HCT116 (cell line): ENCODE results near the gene COA3. TPM values are rescaled to one million over a fixed set of nuclear protein-coding genes. Genes with fewer than 3 reads are reported as not detected.

Experiments
- ATAC-seq: fragments of 200-7000 bp; cut with Tn5 transposase; 2 replicates; pipeline ENCODE4 v1.9.1; 2020; ENCODE audit warnings: mild to moderate bottlenecking, moderate library complexity
- BruUV-seq: library from RNA; stranded (reverse); fragments of 400-500 nt; replicated peaks from 2 replicates; lab custom pipeline; 2021; lab: Mats Ljungman, UMichigan
- CTCF ChIA-PET: fragments of 300-600 bp; sonication (Branson Sonifier 250); formaldehyde crosslinking; loops from one replicate; lab custom pipeline; 2021; ENCODE audit warnings: antibody characterized with exemption; lab: Charles Lee
- POLR2A ChIA-PET: fragments of 300-600, 350-600 bp; sonication (Branson Sonifier 250); formaldehyde crosslinking; loops from one replicate; lab custom pipeline; 2021; ENCODE audit warnings: antibody characterized with exemption; lab: Charles Lee
- RAD21 ChIA-PET, 2 experiments: fragments of 300-600 bp; sonication (Branson Sonifier 250); formaldehyde crosslinking; loops; one replicate each; lab custom pipeline; 2023; ENCODE audit warnings: low total read pairs in 2 of 2; ENCODE audit not compliant: uncharacterized antibody in 2 of 2, unreplicated experiment in 2 of 2, low non-redundant PET in 1 of 2; lab: Charles Lee
- DNase-seq: peaks from one replicate; pipeline ENCODE4 v3.0.0-alpha.2; 2010; ENCODE audit warnings: low read depth, low spot score
- H2AFZ ChIP-seq: fragments of 200-600 bp; shearing (Covaris generic), sonication (generic); 2 replicates; pipeline ENCODE4 v1.6.1; 2017; ENCODE audit warnings: low read depth, mixed run types, mixed read lengths, antibody characterized with exemption, low read length; ENCODE audit not compliant: poor library complexity, severe bottlenecking
- H3K27ac ChIP-seq: 2 replicates; pipeline ENCODE4 v1.5.1; 2012; ENCODE audit warnings: low read depth, low read length
- H3K27me3 ChIP-seq: fragments of 200-600 bp; sonication (generic); 2 replicates; pipeline ENCODE4 v1.6.1; 2016; ENCODE audit warnings: mixed run types, low read length, mixed read lengths; ENCODE audit not compliant: insufficient read depth
- H3K36me3 ChIP-seq, 2 experiments: fragments of 200-500 bp in 1 of 2; fragments of 200-600 bp in 1 of 2; sonication (Bioruptor generic) in 1 of 2; sonication (generic) in 1 of 2; 2 replicates each; pipeline versions ENCODE4 v1.5.1 to v1.6.1; 2014 to 2016; ENCODE audit warnings: low read length in 2 of 2, inconsistent platforms in 1 of 2, mixed read lengths in 1 of 2, mixed run types in 1 of 2; ENCODE audit not compliant: insufficient read depth in 2 of 2, control insufficient read depth in 1 of 2
- H3K4me1 ChIP-seq, 2 experiments: fragments of 200-600 bp in 1 of 2; sonication (generic) in 1 of 2; 2 replicates each; pipeline versions ENCODE4 v1.5.1 to v1.6.1; 2012 to 2017; ENCODE audit warnings: low read length in 2 of 2, inconsistent platforms in 1 of 2, mild to moderate bottlenecking in 1 of 2, mixed read lengths in 1 of 2, mixed run types in 1 of 2, moderate library complexity in 1 of 2; ENCODE audit not compliant: insufficient read depth in 2 of 2, control insufficient read depth in 1 of 2
- H3K4me2 ChIP-seq: fragments of 200-600 bp; sonication (generic); 2 replicates; pipeline ENCODE4 v1.6.1; 2017; ENCODE audit warnings: mixed run types, low read length, mixed read lengths
- H3K4me3 ChIP-seq, 2 experiments: fragments of 200-600 bp in 1 of 2; sonication (generic) in 1 of 2; replicated peaks in 1 of 2; 2 replicates each; pipeline ENCODE4 v1.5.1; 2011 to 2016; ENCODE audit warnings: low read length in 2 of 2, control low read depth in 1 of 2, low read depth in 1 of 2, mild to moderate bottlenecking in 1 of 2, mixed read lengths in 1 of 2, mixed run types in 1 of 2
- H3K79me2 ChIP-seq: fragments of 200-600 bp; sonication (generic); 2 replicates; pipeline ENCODE4 v1.6.1; 2017; ENCODE audit warnings: mild to moderate bottlenecking, mixed run types, low read length, moderate library complexity, mixed read lengths; ENCODE audit not compliant: insufficient read depth
- H3K9ac ChIP-seq: fragments of 200-600 bp; sonication (generic); 2 replicates; pipeline ENCODE4 v1.6.1; 2016; ENCODE audit warnings: low read length, mixed read lengths
- H3K9me2 ChIP-seq: fragments of 200-600 bp; sonication (generic), shearing (Covaris generic); 2 replicates; pipeline ENCODE4 v1.6.1; 2017; ENCODE audit warnings: mixed run types, mild to moderate bottlenecking, moderate library complexity; ENCODE audit not compliant: insufficient read depth
- H3K9me3 ChIP-seq, 2 experiments: fragments of 200-500 bp in 1 of 2; fragments of 200-600 bp in 1 of 2; sonication (Bioruptor generic) in 1 of 2; sonication (generic) in 1 of 2; 2 replicates each; pipeline ENCODE4 v1.6.1; 2014 to 2017; ENCODE audit warnings: low read length in 2 of 2, mixed read lengths in 2 of 2, inconsistent platforms in 1 of 2, low read depth in 1 of 2, mild to moderate bottlenecking in 1 of 2, mixed run types in 1 of 2, moderate library complexity in 1 of 2; ENCODE audit not compliant: control insufficient read depth in 1 of 2, insufficient read depth in 1 of 2
- H4K20me1 ChIP-seq: fragments of 200-600 bp; sonication (generic), shearing (Covaris generic); 2 replicates; pipeline ENCODE4 v1.6.1; 2017; ENCODE audit warnings: mixed run types, mild to moderate bottlenecking, moderate library complexity; ENCODE audit not compliant: insufficient read depth
- ATF3 ChIP-seq: IDR thresholded peaks from 2 replicates; pipeline ENCODE4 v1.6.1; 2012
- CTCF ChIP-seq, 3 experiments: fragments of 200-600 bp in 1 of 3; sonication (generic) in 1 of 3; IDR thresholded peaks in 2 of 3; conservative IDR thresholded peaks in 1 of 3; 2 replicates each; pipeline ENCODE4 v1.5.1; 2012 to 2017; ENCODE audit warnings: low read depth in 2 of 3, low read length in 2 of 3, antibody characterized with exemption in 1 of 3, borderline replicate concordance in 1 of 3, control low read depth in 1 of 3, mild to moderate bottlenecking in 1 of 3, mixed read lengths in 1 of 3, mixed run types in 1 of 3, moderate library complexity in 1 of 3; ENCODE audit not compliant: insufficient read depth in 1 of 3
- EGR1 ChIP-seq: IDR thresholded peaks from 2 replicates; pipeline ENCODE4 v1.6.1; 2012; ENCODE audit warnings: low read depth
- ELF1 ChIP-seq: IDR thresholded peaks from 2 replicates; pipeline ENCODE4 v1.6.1; 2012; ENCODE audit warnings: low read depth, borderline replicate concordance
- EZH2phosphoT487 ChIP-seq: fragments of 200-600 bp; IDR thresholded peaks from 2 replicates; pipeline ENCODE4 v1.6.1; 2018; ENCODE audit warnings: antibody characterized with exemption, borderline replicate concordance
- FOSL1 ChIP-seq: IDR thresholded peaks from 2 replicates; pipeline ENCODE4 v1.6.1; 2012; ENCODE audit warnings: low read depth
- POLR2A ChIP-seq: IDR thresholded peaks from 2 replicates; pipeline ENCODE4 v1.7.0; 2011; ENCODE audit warnings: borderline replicate concordance; ENCODE audit not compliant: insufficient read depth, insufficient read length; ENCODE audit errors: extremely low read depth
- REST ChIP-seq: IDR thresholded peaks from 2 replicates; pipeline ENCODE4 v1.6.1; 2012; ENCODE audit warnings: low read depth
- SP1 ChIP-seq: IDR thresholded peaks from 2 replicates; pipeline ENCODE4 v1.6.1; 2012; ENCODE audit warnings: low read depth
- TCF7L2 ChIP-seq: IDR thresholded peaks from 2 replicates; pipeline ENCODE4 v1.7.0; 2011; ENCODE audit warnings: borderline replicate concordance, inconsistent platforms; ENCODE audit not compliant: insufficient read depth, insufficient read length; ENCODE audit errors: extremely low read depth
- YY1 ChIP-seq: IDR thresholded peaks from 2 replicates; pipeline ENCODE4 v1.6.1; 2011; ENCODE audit warnings: low read length, low read depth, moderate library complexity, mild to moderate bottlenecking; ENCODE audit not compliant: insufficient replicate concordance; ENCODE audit errors: extremely low read depth
- ZBTB33 ChIP-seq: IDR thresholded peaks from 2 replicates; pipeline ENCODE4 v1.6.1; 2011; ENCODE audit warnings: mild to moderate bottlenecking, low read length, moderate library complexity; ENCODE audit not compliant: insufficient replicate concordance; ENCODE audit errors: extremely low read depth
- ZFX ChIP-seq: fragments of 450-650 bp; IDR thresholded peaks from 2 replicates; pipeline ENCODE4 v1.6.1; 2017
- intact Hi-C: fragments of 100-400 bp; cut with micrococcal nuclease; formaldehyde crosslinking; loops from 2 replicates; pipeline ENCODE4 v1.10.0; 2022
- total RNA-seq: library from RNA; stranded (reverse); gene quantifications from one replicate; pipeline ENCODE4 v1.2.1, GENCODE V29; 2021; ENCODE audit not compliant: unreplicated experiment

The COA3 gene
- total RNA-seq, 1 experiment from 2014 or later, result 37.1 TPM

GRCh38 chr17:42804918-42805367 lies 6.4 kb upstream of the COA3 start:
- TF ChIP-seq POLR2A (no peak), SP1 (no peak), FOSL1 (no peak), EZH2phosphoT487 (no peak), EGR1 (no peak), ZFX (no peak), ELF1 (no peak), ATF3 (no peak), ZBTB33 (no peak), REST (no peak), CTCF (IDR thresholded peaks at IDR 0.05 in 2 of 3, conservative IDR thresholded peaks at IDR 0.05 in 1 of 3; ENCODE audit: borderline replicate concordance in 1 of 3, insufficient read depth in 1 of 3, low read depth in 2 of 3, low read length in 2 of 3) (no peak), YY1 (no peak), TCF7L2 (no peak)

More at GRCh38 chr17:42804918-42805367, 6.4 kb upstream of the COA3 start:
- no peaks in the 10 kb centered on the region for H3K27me3 ChIP-seq
- no peak overlapping the region for H3K4me3 ChIP-seq
- RAD21 ChIA-PET, result interaction anchor here in 1 of 2 experiments (0.6 kb wide), 1 partner anchor 41 kb away, joined by 11 read pairs; no protein-coding TSS in a partner anchor
- CTCF ChIA-PET, result no interaction called here
- no TSS peak for BruUV-seq
- no peaks in the 10 kb centered on the region for H3K36me3 ChIP-seq
- no peaks in the 10 kb centered on the region for H3K79me2 ChIP-seq
- H3K9me2 ChIP-seq, result no peaks in the 10 kb centered on the region
- H2AFZ ChIP-seq, result no peak overlapping the region
- POLR2A ChIA-PET, result no interaction called here
- H3K9me3 ChIP-seq, result no peaks in the 10 kb centered on the region
- no peak overlapping the region for H3K4me2 ChIP-seq
- intact Hi-C loops, result no loop called here
- H3K4me1 ChIP-seq, result no peaks in the 10 kb centered on the region
- H3K27ac ChIP-seq, result no peak overlapping the region
- DNase-seq, result no peak
- H4K20me1 ChIP-seq, result no peaks in the 10 kb centered on the region
- ATAC-seq, result no peak
- H3K9ac ChIP-seq, result no peak overlapping the region
